HEK293T (cell line): ENCODE results near the gene IKZF5.

Experiments used
- ARNT ChIP-seq: fragments of 450-650 bp; IDR thresholded peaks from 2 replicates; pipeline ENCODE4 v1.6.1; 2017; ENCODE audit warnings: mild to moderate bottlenecking
- BHLHE40 ChIP-seq: fragments of 450-650 bp; IDR thresholded peaks from 2 replicates; pipeline ENCODE4 v1.6.1; 2016; ENCODE audit warnings: mild to moderate bottlenecking, moderate library complexity, borderline replicate concordance
- ELF4 ChIP-seq: fragments of 450-650 bp; IDR thresholded peaks from 2 replicates; pipeline ENCODE4 v1.6.1; 2017; ENCODE audit warnings: antibody characterized with exemption
- FOXA1 ChIP-seq: fragments of 450-650 bp; IDR thresholded peaks from 2 replicates; pipeline ENCODE4 v1.6.1; 2016; ENCODE audit warnings: mild to moderate bottlenecking
- FOXM1 ChIP-seq: fragments of 450-650 bp; IDR thresholded peaks from 2 replicates; pipeline ENCODE4 v1.6.1; 2017; ENCODE audit warnings: mild to moderate bottlenecking, borderline replicate concordance
- HDGF ChIP-seq: fragments of 450-650 bp; IDR thresholded peaks from 2 replicates; pipeline ENCODE4 v1.6.1; 2017; ENCODE audit warnings: antibody characterized with exemption, borderline replicate concordance
- NFRKB ChIP-seq: fragments of 450-650 bp; IDR thresholded peaks from 2 replicates; pipeline ENCODE4 v1.6.1; 2016; ENCODE audit warnings: mild to moderate bottlenecking, moderate library complexity
- PKNOX1 ChIP-seq: fragments of 450-650 bp; IDR thresholded peaks from 2 replicates; pipeline ENCODE4 v1.6.1; 2016
- SP1 ChIP-seq: fragments of 450-650 bp; IDR thresholded peaks from 2 replicates; pipeline ENCODE4 v1.6.1; 2017
- SUZ12 ChIP-seq: fragments of 450-650 bp; IDR thresholded peaks from 2 replicates; pipeline ENCODE4 v1.6.1; 2016; ENCODE audit warnings: mild to moderate bottlenecking
- TARDBP ChIP-seq: fragments of 450-650 bp; IDR thresholded peaks from 2 replicates; pipeline ENCODE4 v1.6.1; 2016

DNA sequence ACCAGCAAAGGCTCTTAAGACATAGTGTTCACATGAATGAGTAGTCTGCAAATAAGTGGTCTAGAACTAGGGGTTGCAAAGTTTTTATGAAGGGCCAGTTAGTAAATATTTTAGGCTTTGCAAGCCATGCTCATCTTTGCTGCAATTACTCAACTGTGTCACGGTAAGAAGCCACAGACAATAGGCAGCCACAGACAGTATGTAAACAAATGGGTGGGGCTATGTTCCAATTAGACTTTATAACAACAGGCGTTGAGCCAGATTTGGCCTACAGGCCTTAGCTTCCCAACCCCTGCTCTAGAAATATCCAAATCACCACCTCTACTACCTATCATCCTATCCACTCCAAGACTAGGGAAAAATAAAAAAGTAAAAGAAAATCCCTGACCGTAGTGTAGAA lies 9.2 kb downstream of the IKZF5 start:
- TF ChIP-seq ELF4, result no peak
- no peak for TF ChIP-seq HDGF
- no peak for TF ChIP-seq TARDBP
- no peak for TF ChIP-seq SP1
- no peak for TF ChIP-seq ARNT
- no peak for TF ChIP-seq NFRKB
- TF ChIP-seq BHLHE40, result no peak
- TF ChIP-seq FOXM1, result no peak
- TF ChIP-seq SUZ12, result no peak
- TF ChIP-seq PKNOX1, result no peak
- no peak for TF ChIP-seq FOXA1
